Mesothelial cell of epicardium (in vitro differentiated cells): ENCODE measurements around the gene IRF3. TPM values are rescaled to one million over a fixed set of nuclear protein-coding genes. Genes with fewer than 3 reads are reported as not detected.
A peak's percentile ranks its signal among the peaks of the same experiment; 100 is the strongest.

ENCODE experiments used
- DNase-seq, 2 experiments: peaks; one replicate each; pipeline ENCODE4 v3.0.0; 2021; ENCODE audit warnings: low spot score in 2 of 2; ENCODE audit not compliant: unreplicated experiment in 2 of 2
- H3K27ac Mint-ChIP-seq: 2 replicates; pipeline ENCODE4 v1.8.0; 2021; ENCODE audit warnings: mixed read lengths
- H3K27me3 Mint-ChIP-seq: 2 replicates; pipeline ENCODE4 v1.8.0; 2021; ENCODE audit warnings: low read depth, mixed read lengths
- H3K36me3 Mint-ChIP-seq: 2 replicates; pipeline ENCODE4 v1.8.0; 2021; ENCODE audit warnings: mixed read lengths
- H3K4me1 Mint-ChIP-seq: 2 replicates; pipeline ENCODE4 v1.8.0; 2021; ENCODE audit warnings: mixed read lengths
- H3K4me3 Mint-ChIP-seq: 2 replicates; pipeline ENCODE4 v1.8.0; 2021; ENCODE audit warnings: mild to moderate bottlenecking, moderate library complexity, mixed read lengths
- H3K9me3 Mint-ChIP-seq: 2 replicates; pipeline ENCODE4 v1.8.0; 2021; ENCODE audit warnings: mixed read lengths
- CTCF ChIP-seq: fragments of 200-600 bp; sonication (generic); IDR thresholded peaks from one replicate; pipeline ENCODE4 v1.5.0; 2021; ENCODE audit warnings: antibody characterized with exemption; ENCODE audit not compliant: unreplicated experiment
- total RNA-seq: library from RNA; stranded (reverse); gene quantifications from 3 replicates; pipeline ENCODE4 v1.2.1, GENCODE V29; 2021

The IRF3 gene
- total RNA-seq, 1 donor from 2014 or later = 89.4 TPM

GRCh38 chr19:49677901-49678674 is 12.4 kb upstream of the IRF3 start:
- Mint-ChIP-seq H3K36me3 (peaks cover 4% of the 10 kb centered on the region), H3K9me3 (no peaks in the 10 kb centered on the region), H3K27ac (peak overlapping the region; percentile 98), H3K4me1 (peaks cover 22% of the 10 kb centered on the region), H3K4me3 (peak overlapping the region; percentile 86), H3K27me3 (no peaks in the 10 kb centered on the region)
- TF ChIP-seq CTCF = peak; percentile 77
- DNase-seq = peak; percentile 74 to 92

- peak; percentile 57 to 71 for DNase-seq
- Mint-ChIP-seq H3K36me3 (peaks cover 2% of the 10 kb centered on the region), H3K4me1 (peaks cover 23% of the 10 kb centered on the region), H3K4me3 (peak within 1 kb of the TSS; percentile 86), H3K9me3 (no peaks in the 10 kb centered on the region), H3K27me3 (no peaks in the 10 kb centered on the region), H3K27ac (peak within 1 kb of the TSS; percentile 100)
- TF ChIP-seq CTCF = no peak
Observed at GRCh38 chr19:49677231-49677900, 11.7 kb upstream of the IRF3 start, which contains the start of gene PRMT1. Gene PRMT1, plus strand, starts transcription at chr19:49677271. Its CDS starts 10 bp downstream, at chr19:49677281.

- Mint-ChIP-seq H3K4me1 (peaks cover 28% of the 10 kb centered on the region), H3K36me3 (peaks cover 3% of the 10 kb centered on the region), H3K4me3 (peak overlapping the region; percentile 86), H3K27me3 (no peaks in the 10 kb centered on the region), H3K27ac (peak overlapping the region; percentile 100), H3K9me3 (no peaks in the 10 kb centered on the region)
- DNase-seq = peak; percentile 98 to 99
- no peak for TF ChIP-seq CTCF
Observed at GRCh38 chr19:49676784-49677230, 11.2 kb upstream of the IRF3 start.

GRCh38 chr19:49676136-49676783 is 10.6 kb upstream of the IRF3 start:
- Mint-ChIP-seq H3K9me3 (no peaks in the 10 kb centered on the region), H3K36me3 (peaks cover 4% of the 10 kb centered on the region), H3K4me3 (peak overlapping the region; percentile 86), H3K4me1 (peaks cover 29% of the 10 kb centered on the region), H3K27ac (peak overlapping the region; percentile 100), H3K27me3 (no peaks in the 10 kb centered on the region)
- no peak for DNase-seq
- no peak for TF ChIP-seq CTCF

GRCh38 chr19:49672131-49672919 is 6.7 kb upstream of the IRF3 start:
- peak overlapping the region; percentile 66 for H3K4me3 Mint-ChIP-seq
- no peaks in the 10 kb centered on the region for H3K27me3 Mint-ChIP-seq
- H3K27ac Mint-ChIP-seq = peak overlapping the region; percentile 90
- DNase-seq = peak; percentile 60 to 83
- H3K36me3 Mint-ChIP-seq = peaks cover 6% of the 10 kb centered on the region
- no peaks in the 10 kb centered on the region for H3K9me3 Mint-ChIP-seq
- peaks cover 10% of the 10 kb centered on the region for H3K4me1 Mint-ChIP-seq
- peak; percentile 82 for TF ChIP-seq CTCF
